GM19238 (cell line): ENCODE data around the gene PIP.
"Not testable (repeated sequence)": the region's sequence is repeated elsewhere in the genome, so short reads cannot be mapped to it uniquely, and the experiment has no call there.

Experiments used
- DNase-seq: peaks from one replicate; pipeline ENCODE4 v3.0.0; 2011; ENCODE audit warnings: low spot score; ENCODE audit not compliant: insufficient read length

PIP gene

GRCh38 chr7:143177374-143178119 is 45.7 kb downstream of the PIP start:
- DNase-seq: no peak

GRCh38 chr7:143180771-143181170 is 48.9 kb downstream of the PIP start:
- DNase-seq: not testable (repeated sequence)

GRCh38 chr7:143181349-143181748 is 49.5 kb downstream of the PIP start:
- no peak for DNase-seq

GRCh38 chr7:143183024-143183423 is 51.1 kb downstream of the PIP start, which contains the start of gene TAS2R39:
TSS of gene TAS2R39 (plus strand) at chr7:143183419. CDS start at chr7:143183419, 0 bp downstream.
- no peak for DNase-seq

GRCh38 chr7:143185551-143185950 is 53.7 kb downstream of the PIP start:
- DNase-seq: no peak

GRCh38 chr7:143188994-143189393 is 57.1 kb downstream of the PIP start:
- no peak for DNase-seq
